ENCODE measurements around the gene AXIN1.
"Not testable (repeated sequence)": the region's sequence is repeated elsewhere in the genome, so short reads cannot be mapped to it uniquely, and the experiment has no call there.

Gene AXIN1

DNA sequence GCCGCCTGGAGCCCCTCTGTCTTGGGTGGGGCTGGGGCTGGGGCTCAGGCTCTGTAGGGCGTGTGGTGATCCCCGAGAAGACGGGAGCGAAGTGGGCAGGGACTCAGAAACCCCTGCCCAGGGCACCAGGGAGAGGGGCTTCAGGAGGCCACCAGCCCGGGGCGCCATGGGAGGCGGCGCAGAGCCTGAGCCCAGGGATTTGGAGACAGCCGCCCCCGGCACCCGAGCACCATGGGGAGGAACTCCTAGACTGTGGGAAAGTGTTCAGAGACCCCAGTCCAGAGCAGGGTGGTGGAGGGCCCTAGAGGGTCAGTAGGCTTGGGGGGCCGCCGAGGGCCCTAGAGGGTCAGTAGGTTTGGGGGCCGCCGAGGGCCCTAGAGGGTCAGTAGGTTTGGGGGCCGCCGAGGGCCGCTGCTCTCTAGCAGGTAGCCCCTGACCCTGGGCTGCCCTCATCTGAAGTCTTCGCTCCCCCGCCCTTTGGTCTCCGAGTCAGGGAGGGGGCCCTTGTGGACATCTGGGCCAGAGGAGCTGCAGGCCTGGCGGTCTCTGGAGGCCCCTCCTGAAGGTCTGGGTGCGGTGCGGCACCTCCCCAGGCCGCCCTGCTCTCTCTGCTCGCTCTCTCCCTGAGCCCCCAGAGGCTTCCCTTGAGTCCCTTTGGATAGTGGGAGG, 71.4 kb downstream of the AXIN1 start:
- no peak for DNase-seq

DNA sequence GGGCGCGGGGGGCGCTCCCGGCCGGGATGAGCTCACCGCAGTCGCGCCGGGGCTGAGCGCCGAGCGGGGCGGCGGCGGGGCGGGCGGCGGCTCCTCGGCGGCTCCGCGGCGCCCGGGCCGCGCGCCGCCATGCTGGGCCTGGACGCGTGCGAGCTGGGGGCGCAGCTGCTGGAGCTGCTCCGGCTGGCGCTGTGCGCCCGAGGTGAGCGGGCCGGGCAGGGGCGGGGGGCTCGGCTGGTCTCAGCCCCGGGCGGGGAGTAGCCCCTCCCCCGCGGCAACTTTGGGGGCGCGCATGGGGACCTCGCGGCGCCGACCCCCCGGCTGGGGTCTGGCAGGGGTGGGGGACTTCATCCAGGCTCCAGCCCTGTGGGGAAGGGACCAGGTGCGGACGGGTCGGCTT, 72.0 kb downstream of the AXIN1 start, which contains the start of gene ARHGDIG:
Gene ARHGDIG (plus strand): TSS at position 40 of the 400 bp plus-strand sequence. CDS start 90 bp downstream, at position 130.
- no peak for DNase-seq

DNA sequence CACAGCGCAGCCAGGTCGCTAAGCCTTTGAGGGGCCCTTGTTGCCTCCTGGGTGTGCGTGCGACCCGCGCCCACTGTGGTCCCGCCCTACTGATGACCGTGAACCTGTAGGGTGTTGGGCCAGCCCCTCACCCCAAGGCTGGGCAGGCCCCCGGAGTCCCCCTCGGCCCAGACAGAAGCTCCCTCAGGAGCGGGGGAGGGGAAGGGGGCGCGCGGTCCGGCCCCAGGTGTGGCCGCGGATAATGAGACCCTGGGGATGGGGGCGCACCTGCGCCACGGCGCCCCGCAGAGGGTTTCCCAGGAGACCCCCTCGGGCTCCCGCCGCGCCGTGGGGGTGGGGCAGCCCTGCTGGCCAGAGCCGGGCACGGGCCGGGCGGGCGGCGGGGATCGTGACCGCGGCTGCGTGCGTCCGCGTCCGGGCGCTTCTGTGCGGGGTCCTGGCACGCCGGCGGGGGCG, 72.5 kb downstream of the AXIN1 start:
- no peak for DNase-seq

DNA sequence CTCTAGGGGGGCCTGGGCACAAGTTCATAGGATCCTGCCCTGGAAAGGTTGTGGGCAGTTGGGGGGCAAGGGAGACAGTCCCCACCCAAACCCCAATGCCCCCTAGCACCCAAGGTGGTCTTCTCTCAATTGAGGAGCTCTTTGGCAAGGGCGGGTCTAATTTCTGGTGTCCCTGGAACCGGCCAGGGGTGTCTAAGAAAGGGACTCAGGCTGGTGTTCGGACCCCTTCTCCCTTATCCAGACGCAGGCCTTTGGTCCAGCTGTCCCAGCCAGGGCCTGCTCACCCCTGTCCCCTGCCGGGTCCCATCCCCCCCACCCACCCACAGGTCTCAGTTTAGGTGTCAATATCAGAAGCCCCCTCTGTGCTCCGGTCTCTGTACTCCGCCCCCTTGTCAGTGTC, 73.0 kb downstream of the AXIN1 start:
- DNase-seq: no peak

DNA sequence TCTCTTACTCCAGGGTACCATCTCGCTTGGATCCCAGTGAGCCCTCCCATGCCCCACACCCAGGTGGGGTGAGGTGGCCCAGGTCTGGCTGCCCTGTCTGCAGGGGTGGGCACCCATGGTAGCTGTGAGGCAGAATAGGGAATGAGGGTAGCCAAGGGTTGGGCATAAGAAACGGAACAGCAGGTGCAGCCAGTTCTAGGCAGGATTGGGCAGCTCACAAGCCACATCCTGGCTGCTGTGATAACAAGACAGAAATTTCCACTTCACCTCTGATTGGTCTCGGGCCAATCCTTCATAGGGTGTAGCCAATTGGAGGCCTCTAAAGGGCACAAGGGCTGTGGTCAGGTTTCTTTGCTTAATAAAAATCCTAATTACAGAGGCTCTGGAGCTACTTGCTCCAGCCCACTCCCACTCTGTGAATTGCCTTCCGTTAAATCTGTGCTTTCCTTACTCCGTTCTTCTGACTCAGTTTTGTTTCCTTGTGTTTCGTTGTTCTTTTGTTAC, 73.6 kb downstream of the AXIN1 start:
- DNase-seq: peak; percentile 46

DNA sequence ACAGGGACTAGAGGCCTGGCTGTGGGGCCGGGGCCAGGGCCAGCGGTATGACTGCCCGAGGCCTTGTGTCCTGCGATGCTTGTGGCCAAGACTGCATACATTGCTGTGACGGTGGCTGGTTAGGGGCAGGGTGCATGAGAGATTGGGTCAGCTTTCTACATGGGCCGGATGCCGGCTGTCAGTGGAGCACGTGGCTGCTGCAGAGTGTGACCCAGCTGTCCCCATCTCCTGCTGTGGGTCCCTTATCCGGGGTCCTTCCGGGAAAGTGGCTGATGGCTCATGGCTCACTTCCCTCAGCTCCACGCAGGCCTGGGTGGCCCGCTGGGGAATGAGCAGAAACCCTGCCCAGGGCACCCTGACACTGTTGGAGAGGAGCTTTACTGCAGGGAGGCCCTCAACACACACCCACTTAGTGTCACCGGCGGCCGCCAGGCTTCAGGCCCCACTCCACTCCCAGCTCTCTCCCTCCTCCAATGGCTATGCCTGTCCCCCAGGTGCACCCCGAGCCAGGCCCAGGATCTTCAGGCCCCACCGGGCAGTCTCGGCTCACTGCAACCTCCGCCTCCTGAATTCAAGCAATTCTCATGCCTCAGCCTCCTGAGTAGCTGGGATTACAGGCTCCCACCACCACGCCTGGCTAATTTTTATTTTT, 76.0 kb downstream of the AXIN1 start:
- no peak for DNase-seq

DNA sequence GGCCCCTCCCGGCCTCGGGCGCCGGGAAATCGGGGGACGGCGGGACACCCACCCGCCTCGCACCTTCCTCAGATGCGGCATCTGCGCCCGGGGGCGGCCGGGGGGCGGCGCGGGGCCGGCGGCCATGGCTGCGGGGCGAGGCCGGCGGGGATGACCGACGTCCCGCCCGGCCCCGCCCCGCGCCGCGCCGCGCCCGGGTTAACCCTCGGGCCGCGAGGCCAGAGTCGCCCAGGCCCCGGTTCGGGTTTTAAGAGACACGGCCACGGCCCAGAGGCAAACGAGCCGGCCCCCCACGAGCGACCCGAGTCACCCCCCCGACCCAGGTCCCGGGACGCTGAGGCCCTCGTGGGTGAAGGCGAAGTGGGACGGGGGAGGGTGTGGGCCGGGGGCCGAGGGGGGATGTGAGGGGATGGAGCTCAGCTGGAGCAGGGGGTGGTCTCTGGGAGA, 76.7 kb downstream of the AXIN1 start, which contains the start of gene RGS11:
Gene RGS11 (minus strand): TSS at position 159 of the 447 bp plus-strand sequence. CDS start 33 bp downstream, at position 126.
- DNase-seq: no peak

DNA sequence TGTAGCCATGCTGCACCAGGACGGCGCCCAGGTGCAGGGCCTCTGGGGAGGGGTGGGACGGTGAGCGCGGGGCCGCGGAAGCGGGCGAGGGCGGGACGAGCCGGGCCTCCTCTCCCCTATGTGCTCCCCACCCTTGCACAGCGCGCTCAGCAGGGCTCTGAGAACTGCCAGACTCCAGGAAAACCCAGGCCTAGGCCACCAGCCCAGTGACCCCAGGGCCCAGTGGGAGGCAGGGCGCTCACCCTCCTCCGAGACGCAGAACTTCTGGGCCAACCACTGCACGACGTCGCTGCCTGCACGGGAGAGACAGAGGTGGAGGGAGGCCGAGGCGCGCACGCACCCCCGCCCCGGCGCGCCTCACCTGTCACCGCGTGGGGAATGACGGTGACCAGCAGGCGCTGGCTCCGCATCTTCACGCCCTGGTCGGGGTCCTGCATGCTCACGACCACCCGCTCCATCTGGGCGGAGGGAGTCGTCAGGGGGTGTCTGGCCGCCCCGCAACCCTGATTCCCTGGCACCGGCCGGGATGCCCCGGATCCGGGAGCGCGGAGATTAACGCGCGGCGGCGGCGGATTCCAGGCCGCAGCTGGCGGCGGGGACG, 77.4 kb downstream of the AXIN1 start:
- DNase-seq: no peak

DNA sequence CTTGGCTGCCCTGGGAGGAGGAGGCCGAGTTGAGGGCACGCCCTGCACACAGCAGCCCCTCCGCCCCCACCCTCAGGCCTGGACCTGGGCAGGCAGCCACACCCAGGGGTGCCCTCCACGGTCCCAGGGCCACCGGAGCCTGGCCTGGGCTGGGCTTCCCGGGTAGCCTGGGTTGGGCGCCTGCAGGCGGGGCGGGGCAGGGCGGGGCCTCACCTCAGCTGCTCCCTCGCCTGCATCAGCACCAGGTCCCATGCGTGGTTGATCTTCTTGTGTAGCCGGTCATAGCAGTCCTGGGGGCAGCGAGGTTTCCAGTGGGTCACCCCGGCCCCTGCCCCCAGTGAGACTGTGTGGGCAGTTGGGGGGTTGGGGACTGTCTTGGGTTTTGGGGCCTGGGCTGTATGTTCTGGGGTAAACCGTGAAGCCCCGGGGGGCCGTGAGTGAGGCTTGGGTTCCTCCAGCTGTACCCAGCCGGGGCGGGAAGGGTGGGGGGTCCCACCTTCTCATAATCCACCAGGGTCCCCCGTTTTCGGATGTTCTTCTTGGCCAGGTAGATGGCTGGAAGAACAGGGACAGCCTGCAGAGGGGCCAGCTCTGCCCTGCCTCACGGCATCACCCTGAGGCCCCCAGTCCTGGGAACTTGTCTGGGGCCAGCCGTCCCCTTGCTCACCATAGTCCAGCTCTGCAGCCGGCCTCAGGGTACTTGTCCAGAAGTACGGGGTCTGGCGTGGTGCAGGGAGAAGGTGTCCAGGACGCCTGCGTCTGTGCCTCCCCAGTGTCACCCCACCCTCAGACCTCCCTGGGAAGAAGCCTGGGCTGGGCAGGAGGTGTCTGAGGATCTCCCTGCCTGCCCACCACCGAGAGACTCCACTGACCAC, 78.7 kb downstream of the AXIN1 start:
- no peak for DNase-seq

DNA sequence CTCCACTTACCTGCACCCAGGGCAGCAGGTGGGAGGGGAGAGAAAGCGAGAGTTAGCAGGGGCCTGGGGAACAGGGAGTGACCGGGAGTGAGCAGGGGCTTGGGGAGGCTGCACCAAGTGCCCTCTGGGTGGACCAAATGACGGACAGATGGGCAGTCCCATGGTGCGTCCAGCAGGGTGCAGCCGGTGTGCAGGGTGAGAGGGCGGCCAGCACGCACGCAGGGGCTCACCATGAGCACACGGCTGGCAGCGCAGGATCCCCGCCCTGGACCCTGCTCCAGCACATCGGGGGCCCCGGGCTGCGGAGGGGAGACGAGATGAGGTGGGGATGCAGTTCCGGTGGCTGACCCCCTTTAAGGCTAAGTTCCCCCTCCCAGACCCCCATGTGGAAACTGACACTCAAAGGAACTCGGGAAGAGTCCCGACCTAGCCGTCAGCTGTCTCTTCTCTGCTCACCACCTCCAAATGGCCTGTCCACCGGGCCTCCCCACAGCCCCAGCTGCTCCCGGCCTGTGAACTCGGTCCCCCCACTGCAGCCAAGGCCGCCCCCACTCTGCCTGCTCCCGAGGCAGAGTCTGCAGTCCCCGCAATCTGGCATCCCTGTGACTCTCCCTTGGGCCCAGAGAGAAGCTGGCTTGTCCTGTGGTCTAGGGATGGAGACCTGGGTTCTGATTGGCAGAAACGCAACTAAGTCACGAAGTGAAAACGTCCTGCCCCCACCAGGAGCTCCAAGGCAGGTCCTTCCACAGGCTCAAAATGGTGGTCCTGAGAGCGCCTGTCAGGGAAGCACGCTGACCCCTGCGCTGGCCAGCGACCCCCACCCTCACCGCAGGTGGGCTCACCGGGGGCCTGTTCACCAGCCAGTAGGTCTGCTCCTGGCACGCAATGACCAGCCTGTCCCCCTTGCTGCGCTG, 79.6 kb downstream of the AXIN1 start:
- DNase-seq: no peak

DNA sequence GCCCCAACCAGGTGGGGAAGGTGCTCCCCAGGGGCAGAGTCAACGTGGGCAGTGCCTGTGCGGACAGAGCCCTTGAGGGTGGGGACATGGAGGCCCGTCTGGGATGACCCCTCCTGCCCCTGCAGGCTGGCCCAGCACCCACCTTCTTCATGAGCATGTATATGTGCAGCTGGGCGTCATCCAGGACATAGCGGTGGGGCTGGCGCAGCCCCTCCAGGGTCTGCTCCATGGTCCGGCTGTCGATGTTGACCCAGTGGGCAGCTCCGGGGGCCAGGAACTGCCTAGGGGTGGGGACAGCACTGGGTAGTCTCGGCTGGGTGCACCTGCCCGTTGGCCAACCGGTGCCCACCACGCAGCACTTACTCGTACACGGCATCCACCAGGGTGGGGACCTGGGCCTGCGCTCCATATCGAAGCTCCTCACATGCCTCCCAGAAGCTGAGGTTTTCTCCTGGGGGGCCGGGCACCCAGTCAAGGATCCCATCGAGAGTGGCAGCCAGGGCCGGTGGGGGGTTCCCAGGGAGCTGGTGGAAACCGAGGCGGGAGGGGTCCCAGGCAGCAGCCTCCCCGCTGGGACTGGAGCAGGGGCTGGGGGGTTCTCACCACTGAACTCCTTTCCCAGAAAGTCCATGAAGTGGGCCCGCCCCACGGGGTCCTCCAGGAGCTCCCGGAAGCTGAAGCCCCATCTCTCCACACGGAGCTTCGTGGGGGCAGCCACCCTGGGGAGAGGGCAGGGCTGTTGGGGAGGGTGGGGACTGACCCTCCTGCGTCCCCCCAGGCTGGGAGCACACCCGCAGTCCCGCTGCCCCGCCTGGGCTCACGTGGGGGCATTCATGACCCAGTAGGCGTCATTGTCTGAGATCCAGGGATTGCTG, 81.9 kb downstream of the AXIN1 start:
- no peak for DNase-seq

DNA sequence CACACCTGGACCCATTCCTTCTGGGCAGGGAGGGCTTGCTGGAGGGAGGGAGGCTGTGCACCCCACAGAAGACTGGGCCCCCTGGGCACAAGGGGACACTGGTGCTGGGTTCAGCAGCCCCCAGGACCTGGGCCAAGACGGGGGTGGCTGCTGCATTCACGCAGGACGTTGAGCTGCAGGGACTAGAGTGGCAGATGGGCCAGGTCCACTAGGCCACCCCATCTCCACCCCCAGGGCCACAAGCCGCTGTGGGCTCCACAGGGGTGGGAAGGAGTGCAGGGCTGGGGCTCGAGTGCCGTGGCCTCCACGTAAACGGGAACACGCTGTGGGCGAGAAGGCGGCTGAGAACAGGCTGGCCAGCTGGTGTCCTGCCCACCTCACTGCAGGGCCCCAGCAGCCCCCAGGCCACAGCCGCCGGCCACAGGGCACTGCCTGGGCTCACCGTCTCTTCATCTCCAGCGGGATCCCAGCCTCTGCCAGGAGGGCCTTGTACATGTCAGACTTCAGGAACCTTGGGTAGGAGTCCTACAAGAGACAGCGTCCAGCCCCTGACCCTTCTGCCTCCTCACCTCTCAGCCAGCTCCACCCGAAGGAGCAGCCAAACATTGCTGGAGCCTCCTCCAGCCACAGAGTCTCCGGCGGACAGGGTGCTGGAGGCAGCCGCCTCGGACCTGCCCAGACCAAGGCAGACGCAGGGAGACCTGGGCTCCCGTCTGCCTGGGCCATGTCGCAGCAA, 83.3 kb downstream of the AXIN1 start:
- DNase-seq: no peak

DNA sequence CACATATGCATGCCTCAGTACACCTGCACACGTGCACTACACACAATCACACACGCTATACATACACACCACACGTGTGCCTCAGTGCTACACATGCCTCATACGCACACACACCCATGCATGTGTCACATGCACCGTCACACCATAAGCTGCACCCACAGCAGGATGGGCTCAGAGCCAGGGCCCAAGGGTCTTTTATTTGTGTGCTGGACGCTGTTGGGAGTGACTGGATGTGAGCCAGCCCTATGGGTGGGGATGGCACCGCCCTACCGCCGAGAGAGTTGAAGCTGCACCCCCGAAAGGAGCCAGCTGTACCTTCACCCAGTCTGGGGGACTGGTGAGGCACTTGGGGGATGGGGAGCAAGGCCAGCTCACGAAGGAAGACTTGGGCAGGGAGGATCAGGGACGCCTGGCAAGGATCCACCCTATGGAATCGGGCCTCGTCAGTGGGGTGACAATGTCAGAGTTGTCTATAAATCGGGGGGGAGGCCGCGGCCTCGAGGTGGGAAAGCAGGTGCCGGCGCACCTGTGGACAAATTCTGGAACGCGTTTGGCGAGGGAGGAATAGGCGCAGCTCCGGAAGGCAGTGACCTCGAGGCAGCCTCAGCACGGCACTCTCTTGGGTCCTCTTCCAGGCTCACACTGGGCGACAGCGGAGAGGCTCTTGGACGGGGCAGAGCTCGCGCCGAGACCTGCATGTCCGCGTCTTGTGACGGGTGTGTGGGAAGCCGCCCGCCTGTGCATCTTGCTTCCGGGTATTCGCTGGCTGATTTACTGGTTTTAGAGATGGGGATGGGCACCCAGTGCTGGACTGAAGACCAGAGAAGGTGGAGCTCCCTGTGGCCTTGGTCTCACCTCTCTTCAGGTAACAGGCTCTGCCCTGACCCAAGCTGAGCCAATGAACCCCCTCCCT, 84.1 kb downstream of the AXIN1 start:
- DNase-seq: peak; percentile 55

DNA sequence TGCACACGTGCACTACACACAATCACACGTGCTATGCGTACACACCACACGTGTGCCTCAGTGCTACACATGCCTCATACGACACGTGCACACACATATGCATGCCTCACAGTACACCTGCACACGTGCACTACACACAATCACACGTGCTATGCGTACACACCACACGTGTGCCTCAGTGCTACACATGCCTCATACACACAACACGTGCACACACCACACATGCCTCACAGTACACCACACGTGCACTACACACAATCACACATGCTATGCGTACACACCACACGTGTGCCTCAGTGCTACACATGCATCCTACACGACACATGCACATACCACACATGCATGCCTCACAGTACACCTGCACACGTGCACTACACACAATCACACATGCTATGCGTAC, 85.0 kb downstream of the AXIN1 start:
- not testable (repeated sequence) for DNase-seq

DNA sequence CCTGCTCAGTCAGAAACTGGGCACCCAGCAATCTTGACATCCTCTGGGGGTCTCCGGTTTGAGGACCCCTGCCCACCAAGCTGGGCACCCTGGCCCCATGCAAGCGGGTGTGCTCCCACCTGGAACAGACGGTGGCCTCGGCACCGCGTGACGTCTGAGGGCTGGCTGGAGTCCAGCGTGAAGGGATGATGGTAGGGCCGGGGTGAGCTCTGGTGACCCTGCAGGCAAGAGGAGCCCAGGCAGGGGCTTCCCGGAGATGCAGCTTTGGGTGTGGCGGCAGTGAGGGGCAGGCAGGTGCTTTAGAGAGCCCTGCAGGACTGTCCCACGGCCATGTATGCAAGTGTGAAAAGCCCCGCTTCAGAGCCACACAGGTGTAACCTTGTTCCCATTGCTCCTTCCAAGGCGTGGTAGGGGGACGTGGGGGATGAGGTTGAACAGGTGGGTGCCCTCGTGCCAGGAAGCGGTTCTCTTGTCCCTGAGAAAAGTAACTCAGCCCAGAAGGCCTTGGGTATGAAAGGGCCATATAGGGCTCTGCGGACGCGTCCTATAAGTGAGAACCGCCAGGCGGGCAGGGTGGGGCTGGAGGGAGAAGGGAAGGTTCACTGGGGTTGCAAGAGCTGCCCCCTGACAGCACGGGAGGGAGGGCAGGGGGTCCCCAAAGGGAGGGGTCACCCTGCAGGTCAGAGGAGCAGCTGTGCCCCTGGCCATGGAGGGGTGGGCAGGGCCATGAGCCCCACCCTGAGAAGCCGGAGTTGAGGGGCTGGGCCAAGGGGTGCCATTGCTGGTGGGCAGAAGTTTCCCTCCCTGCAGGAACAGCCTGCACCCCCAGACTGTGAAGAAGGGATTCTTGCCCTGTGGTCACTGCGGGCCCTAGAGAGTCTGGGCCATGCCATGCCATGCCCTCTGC, 86.0 kb downstream of the AXIN1 start:
- DNase-seq: no peak

DNA sequence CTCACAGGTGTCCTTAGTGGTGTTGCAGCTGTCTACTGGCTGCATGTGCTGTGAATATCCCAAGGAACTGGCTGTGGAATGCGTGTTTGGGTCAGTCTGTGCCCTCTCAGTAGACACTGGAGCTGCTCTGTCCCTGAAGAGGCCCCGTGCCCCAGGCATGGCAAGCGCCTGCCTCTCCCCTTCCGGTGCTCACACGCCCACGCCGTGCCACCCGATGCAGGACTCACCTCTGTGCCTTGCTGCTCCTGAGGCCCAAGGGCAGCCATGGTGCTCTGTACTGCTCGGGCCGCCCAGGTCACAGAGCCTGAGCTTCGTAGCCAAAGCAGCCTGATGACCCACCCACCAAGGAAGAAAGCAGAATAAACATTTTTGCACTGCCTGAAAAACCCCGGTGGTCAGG, 86.8 kb downstream of the AXIN1 start:
- no peak for DNase-seq

DNA sequence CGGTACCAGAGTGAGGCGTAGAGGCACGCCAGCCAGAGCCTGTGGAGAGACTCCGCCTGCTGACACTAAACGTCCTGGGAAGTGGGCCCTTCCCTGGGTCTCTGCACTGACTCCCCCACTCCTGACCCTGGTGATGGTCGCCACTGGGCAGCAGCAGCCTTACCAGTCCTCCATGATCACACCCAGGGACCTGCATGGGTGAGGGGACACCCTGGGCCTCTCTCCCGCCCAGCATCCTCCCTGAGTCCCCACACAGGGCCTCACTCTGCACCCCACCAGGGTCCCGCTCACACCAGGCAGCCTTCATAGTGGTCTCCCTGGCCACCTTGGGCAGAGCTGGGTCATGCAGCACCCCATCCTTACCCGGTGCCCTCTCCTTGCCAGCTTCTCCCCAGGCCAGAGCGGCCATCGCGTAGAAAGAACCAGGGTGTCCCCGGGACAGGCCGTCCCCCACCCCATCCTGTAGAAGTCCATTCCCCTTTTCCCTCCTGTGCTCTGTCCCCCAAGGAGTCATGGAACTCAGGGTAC, 87.5 kb downstream of the AXIN1 start:
- DNase-seq: no peak
